GM18870 (cell line): ENCODE results near the gene ISOC2.
"Not testable (repeated sequence)": the region's sequence is repeated elsewhere in the genome, so short reads cannot be mapped to it uniquely, and the experiment has no call there.

Experiments
- ATAC-seq: cut with Tn5 transposase; IDR thresholded peaks from one replicate; pipeline ENCODE4 v1.9.1; 2021; ENCODE audit warnings: moderate library complexity; ENCODE audit not compliant: unreplicated experiment

ISOC2 gene

DNA sequence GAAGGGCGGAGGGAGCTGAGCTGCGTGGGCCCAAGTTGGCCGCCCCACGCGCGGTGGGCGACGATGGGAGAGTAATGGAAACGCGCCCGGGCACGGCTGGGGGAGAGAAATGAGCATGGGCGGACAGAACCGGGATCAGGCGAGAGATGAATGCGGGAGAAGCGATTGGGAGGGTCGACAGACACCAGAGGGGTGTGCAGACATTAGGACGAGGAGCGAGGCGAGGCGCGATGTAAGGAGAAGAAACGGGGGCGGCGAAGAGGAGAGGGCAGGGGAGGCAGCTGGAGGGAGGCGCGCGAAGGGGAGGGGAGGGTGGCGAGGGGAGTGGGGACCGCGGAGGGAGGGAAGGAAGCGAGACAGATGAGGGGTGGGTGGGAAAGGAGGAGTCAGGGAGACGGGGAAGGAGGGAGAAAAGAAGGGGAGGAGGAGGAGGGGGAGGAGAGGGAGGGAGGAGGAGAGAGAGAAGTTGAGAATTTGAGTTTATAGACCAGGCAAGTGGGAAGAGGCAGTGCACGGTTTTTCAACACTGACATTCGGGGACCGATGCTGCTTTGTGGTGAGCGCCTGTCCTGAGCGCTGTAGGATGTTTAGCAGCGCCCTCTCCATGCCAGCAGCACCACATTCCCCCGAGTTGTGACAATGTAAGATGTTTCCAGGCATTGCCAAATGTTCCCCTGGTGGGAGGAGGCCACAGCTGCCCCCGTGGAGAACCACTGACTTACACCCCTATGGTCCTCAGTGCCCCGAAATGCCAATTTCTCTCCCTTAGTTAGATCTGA is 18.2 kb downstream of the ISOC2 start, which contains the start of gene SHISA7:
TSS of gene SHISA7 (minus strand) at position 256 of the 779 bp plus-strand sequence. CDS start 437 bp downstream, outside the sequence.
- ATAC-seq: no peak

DNA sequence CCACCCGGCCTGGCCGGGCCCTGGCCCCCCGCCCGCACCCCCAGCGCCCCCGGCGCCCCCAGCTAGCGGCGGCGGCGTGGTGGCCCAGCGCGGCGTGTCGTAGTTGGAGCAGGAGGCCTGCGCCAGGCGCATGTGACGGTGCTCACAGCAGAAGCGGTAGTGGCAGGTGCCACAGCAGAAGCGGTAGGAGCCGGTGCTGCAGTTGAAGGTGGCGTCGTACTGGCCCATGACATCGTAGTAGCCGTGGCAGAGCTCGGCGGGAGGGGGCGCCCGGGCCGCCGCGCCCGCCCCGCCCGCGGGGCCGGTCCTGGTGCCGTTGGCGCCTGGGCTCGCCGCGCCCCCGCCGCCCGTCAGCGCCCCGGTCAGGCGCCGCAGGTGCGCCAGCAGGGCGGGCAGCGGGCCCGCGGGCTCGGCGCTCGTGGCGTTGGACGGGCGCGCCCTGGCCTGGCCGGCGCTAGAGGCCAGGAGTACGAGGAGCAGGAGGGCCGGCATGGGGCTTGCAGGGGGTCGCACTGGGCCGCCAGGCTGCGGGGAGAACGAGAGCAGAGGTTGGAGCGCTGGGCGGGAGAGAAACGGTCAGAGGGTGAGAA is 19.0 kb downstream of the ISOC2 start:
- ATAC-seq: no peak

DNA sequence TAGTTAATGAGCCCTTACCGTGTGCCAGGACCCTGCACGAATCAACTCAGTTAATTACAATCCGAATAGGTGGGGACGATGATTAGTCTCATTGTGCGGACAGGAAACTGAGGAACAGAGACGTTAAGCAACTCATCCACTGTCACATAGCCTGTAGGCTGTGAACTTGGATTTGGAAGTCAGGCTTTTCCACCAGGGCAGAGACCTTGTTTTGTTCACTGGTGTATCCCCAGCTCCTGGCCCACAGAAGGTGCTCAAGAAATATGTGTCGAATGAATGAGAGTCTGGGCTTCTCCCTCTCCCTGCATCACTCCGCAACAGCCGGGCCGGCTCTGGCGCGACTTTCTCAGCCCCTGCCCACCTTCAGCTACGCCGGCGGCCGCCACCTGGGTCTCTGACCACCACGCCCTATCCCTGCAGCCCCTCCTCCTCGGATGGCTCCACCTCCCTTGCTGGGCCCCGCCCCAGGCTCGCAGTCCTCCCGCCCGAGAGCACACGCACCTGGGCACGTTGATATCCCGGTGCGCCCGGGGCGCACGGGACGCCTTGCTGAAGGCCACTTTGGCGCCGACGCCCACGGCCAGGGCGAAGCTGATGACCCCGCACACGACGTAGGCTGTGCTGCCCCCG is 19.6 kb downstream of the ISOC2 start:
- no peak for ATAC-seq

DNA sequence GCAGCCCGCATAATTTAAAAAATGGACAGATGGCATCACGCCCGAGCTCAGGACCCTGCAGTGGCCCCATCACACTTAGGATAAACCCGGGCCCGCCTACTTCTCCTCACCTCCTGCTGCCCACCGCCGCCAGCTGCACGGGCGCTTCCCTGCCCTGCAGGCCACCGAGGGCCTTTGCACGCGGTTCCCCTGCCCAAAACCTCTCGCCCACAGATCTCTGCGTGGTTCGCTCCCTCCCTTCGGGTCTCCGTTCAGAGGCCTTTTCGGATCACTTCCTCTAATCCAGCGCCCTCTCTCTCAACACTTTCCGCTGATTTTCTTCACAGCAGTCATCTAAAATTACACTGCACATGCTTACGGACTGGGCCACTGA is 20.1 kb downstream of the ISOC2 start:
- ATAC-seq: no peak

DNA sequence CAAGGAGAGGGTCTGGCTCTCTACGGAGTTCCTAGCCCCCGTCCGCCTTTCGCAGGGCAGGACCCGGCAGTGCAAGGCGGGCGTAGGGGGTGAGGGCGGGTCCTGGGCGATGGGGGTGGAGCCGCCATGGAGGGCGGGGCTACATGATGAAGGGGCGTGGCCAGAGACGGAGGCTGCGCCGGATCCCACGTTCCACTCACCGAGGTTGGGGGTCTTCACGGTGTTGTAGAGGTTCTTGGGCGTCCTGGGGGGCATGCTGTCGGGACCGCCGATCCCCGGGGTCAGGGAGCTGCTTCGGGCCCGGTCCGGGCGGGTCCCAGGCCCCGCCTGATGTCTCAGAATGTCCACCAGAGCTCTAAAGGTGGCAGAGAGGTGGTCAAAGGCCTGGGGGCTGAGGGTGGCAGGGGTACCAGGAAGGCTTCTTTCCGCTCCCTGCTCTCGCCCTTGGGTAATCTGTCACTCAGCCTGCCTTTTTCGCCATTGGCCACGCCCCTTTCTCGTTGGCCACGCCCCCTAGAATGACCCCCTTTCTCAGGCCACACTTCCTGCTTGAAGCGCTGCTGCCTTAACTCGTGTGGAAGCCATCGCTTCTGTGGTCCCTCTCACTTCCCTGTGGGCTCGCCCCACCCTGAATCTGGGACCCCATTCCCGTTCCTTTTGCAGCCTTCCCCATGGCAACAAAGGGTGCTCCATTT is 20.9 kb downstream of the ISOC2 start:
- no peak for ATAC-seq

DNA sequence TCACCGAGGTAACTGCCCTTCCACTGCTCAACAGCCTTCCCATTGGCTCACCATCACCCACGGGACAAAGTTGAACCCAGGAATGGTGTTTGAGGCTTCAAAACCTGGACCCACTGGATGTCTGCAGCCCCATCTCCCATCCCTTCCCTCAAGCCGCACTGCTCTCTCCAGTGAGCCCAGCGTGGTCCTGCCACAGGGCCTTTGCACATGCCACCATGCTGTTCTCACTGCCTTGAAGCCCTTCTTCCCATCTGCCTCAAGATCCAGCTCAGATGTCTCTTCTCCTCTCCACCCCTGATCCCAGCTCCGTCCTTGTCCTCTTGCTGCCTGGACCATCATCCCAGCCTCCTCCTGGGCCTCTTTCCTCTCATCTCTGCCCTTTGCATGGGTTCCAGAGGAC is 22.4 kb downstream of the ISOC2 start:
- ATAC-seq: no peak

DNA sequence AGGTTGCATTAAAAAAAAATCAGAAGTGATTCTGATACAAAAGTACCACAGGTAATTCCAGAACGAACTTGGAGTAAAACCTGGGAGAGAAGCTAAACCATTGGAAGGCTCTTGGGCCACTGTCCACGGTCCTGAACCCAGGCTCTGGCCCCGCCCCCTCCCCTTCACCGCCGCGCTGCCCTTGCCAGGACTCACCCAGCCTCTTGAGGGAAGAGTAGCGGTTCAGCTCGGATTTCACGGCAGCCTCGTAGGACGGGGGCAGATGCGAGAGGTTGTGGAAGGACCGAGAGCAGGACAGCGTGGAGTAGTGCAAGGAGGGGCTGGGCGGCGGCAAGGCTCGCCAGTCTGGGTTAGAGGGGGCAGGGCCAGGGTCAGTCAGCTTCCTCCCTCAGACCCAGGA is 24.0 kb downstream of the ISOC2 start:
- ATAC-seq: no peak

DNA sequence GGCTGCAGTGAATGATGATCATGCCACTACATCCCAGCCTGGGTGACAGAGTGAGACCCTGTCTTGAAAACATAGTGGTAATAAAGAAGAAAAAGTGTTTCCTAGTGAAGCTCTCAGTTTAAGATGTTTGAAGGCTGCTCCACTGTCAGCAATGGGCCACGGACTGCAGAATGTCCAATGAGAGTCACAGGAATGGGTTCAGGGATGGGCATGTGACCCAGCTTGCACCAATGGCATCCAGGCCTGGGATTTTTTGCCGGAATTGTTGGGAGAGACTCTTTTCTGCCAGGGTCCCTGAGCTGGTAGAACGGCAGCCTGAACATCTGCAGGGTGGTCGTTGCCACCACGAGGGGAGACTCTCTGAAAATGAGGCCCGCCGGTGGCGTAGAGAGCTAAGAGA is 24.6 kb downstream of the ISOC2 start:
- ATAC-seq: no peak

DNA sequence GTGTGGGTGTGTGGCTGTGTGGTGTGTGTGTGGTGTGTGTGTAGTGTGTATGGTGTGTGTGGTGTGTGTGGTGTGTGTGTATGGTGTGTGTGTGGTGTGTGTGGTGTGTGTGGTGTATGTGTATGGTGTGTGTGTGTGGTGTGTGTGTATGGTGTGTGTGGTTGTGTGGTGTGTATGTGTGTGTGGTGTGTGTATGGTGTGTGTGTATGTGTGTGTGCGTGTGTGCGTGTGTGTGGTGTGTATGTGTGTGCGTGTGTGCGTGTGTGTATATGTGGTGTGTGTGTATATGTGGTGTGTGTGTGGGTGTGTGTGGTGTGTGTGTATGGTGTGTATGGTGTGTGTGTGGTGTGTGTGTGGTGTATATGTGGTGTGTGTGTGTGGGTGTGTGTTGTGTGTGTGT is 26.4 kb downstream of the ISOC2 start:
- ATAC-seq: no peak

DNA sequence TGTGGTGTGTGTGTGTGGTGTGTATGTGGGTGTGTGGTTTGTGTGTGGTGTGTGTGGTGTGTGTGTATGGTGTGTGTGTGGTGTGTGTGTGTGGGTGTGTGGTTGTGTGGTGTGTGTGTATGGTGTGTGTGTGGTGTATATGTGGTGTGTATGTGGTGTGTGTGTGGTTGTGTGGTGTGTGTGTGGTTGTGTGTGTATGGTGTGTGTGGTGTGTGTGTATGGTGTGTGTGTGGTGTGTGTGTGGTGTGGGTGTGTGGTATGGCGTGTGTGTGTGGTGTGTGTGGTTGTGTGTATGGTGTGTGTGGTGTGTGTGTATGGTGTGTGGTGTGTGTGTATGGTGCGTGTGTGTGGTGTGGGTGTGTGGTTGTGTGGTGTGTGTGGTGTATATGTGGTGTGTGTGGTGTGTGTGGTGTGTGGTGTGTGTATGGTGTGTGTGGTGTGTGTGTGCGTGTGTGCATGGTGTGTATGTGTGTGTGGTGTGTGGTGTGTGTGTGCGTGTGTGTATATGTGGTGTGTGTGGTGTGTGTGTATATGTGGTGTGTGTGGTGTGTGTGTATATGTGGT is 27.0 kb downstream of the ISOC2 start:
- ATAC-seq: no peak

DNA sequence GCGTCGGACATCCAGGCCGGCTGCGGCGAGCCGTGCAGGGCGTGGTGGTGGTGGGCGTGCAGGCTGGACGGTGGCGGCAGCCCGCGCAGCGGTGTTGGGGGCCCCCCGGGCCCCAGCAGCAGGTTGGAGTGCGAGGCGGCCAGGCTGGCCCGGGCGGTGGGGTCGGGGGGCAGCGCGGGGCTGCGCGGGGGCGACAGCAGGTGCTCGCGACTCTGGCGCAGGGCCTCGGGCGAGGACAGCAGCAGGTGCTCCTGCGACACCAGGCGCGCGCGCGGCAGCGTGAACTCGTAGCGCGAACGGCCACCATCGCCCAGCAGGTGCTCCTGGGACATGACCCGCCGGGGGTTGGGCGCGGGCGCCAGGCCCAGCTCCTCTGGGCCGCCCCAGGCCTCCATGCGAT is 28.1 kb downstream of the ISOC2 start:
- ATAC-seq: no peak

DNA sequence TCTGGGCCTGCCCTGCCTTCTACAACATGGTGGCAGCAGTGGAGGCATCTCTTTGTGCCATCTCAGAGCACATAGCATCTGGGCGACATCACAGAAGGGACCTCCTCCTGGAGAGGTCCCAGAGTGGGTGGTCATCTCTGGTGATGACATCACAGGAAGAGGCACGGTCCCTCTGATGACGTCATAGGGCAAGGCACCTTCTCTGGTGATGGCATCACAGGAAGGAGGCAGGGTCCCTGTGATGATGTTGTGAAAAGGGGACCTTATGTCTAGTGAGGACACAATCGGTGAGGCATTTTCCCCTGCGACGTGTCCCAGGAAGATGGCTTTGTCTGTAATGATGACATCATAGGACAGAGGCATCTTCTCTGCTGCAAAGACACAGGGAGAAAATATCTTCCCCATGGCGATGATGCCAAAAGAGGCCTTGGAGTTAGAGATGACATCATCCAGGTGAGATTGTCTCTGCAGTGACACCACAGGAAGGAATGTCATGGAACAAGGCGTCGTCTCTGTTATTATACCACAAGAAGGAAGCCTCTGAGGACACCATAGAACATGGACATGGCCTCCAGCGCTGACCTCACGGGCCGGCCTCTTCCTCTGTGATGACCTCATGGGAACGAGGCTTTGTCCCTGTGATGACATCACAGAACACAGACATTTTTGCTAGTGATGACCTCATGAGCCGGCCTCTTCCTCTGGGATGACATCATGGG is 29.0 kb downstream of the ISOC2 start:
- ATAC-seq: no peak

DNA sequence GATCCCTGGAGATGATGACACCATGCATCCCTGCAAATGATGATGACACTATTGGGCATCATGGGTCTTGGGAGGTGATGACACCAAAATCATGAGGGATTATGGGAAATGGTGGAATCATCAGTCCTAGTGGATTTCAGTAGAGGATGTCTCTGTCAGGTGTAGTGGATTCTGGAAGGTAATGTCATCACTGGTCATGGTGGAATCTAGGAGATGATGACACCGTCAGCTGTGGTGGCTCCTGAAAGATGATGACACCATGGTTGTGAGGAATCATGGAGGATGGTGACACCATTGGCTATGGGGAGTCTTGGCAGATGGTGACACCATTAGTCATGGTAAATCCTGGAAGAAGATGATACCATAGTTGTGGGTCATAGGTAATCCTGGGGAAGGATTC is 30.3 kb downstream of the ISOC2 start:
- ATAC-seq: no peak

DNA sequence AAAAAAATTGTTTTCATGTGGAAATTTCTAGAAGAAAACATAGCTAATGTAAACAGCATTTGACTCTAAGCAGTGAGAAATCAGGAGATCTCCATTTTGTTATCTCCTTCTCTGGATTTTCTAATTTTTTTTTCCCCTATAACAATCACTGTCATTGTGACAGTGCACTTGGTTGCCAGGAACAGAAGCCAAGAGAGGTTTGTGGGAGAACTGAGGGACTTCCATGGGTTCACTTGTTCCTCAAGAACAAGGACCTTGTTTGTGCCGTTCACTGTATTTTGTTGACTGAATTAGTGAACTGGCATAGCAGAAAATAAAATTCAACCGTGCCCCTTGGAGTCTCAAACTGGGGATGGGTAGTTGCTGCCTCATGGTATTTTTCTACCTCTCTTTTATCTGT is 35.4 kb downstream of the ISOC2 start:
- no peak for ATAC-seq

DNA sequence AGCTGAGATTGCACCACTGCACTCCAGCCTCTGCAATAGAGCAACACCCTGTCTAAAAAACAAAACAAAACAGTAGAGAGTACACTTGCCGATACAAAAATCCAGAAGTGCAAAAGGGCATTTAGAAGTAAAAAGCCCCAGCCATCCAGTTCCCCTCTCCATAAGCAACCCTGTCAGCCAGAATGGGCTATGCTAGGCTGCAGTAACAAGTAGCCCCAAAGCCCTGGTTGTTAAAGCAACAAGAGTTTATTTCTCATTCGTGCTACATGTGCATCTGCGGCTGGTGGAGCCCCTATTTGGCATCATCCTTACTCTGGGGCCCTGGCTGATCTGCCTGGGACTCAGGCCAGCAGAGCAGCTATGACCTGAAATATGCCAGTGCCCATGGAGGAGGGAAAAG is 36.9 kb downstream of the ISOC2 start:
- no peak for ATAC-seq

DNA sequence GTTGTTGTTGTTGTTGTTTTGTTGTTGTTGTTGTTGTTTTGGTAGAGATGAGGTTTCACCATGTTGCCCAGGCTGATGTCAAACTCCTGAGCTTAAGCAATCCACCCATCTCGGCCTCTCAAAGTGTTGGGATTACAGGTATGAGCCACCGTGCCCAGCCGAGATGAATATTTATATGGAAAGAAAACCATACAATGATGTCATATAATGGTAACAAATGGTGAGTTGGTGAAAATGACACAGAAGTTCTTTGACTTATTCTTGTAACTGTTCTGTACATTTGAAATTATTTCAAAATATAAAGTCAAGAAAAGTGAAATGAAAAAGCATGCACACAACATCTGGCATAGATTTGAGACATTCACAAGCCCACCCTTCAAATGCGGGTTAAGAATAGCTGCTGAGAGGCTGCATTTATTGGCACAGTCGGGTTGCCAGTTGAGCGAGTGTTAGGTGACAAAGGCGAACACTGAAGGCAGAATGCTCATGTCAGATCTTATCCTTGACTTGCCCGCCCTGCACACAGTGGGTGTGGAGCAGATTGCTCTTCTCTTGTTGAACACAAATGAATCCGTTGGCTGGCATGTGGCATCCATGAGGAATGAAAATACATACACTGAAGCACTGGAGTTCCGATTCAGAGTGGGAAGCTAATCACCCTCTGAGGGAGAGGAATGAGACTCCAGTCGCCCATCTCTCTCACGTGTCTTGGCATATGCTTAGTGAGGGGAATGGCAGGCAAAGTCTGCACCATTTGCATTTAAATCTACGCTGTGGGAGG is 38.0 kb downstream of the ISOC2 start:
- no peak for ATAC-seq

DNA sequence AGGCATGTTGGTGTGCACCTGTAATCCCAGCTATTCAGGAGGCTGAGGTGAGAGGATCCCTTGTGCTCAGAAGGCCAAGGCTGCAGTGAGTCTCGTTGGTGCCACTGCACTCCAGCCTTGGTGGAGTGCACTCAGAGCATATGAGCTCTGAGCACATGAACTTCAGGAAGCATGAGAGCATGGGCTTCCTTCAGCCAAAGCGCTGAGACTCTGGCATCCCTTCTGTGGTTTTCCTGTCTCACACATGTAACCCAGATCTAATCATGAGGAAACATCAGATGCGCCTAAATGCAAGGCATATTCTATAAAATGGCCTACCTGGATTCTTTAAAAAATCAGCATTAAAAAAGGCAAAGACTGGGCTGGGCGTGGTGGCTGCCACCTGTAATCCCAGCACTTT is 40.2 kb downstream of the ISOC2 start:
- ATAC-seq: not testable (repeated sequence)

DNA sequence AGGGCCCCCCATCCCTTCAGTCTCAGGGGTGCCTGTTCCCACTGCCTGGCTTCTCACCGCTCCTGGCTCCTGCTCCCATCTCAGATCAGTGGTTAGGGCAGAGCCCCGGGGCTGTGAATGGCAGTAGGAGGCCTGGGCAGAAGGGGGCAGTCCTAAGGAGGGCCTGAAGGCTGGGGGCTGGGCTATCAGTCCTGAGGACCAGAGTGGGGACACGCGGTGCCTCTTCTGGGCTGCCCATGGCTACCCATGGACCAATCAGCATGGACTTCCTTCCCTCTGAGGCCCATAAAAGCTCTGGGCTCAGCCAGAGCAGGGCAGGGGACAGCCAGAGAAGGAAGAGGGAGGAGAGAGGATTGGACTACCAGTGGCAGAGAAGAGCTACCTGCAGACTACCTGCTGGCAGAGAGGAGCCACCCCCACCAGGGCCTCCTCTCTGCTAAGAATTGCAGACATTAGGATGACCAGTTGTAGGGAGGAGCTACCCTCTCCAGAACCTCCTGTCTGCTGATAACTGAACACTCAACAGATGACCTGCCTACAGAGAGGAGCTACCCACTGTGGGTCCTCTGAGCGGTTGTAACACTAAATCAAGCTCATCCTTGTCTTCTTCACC is 41.7 kb downstream of the ISOC2 start:
- ATAC-seq: no peak

DNA sequence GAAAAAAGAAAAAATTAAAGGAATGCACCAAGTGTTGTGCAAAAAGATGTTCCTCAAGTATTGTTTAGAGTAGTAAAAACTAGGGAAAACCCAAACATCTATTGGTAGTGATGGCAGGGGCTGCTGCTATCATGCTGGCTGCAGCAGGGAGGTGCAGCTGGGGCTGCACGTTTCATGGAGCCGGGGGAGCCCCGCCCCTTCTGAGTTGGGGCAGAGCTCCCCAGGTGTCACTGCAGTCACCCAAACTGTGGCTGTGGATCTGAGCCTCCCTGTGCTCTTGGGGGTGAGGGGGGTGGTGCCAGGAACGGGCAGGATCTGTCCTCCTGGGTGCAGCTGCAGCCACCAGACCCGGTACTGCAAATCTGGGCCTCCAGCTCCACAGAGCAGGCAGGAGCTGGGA is 42.3 kb downstream of the ISOC2 start:
- no peak for ATAC-seq

DNA sequence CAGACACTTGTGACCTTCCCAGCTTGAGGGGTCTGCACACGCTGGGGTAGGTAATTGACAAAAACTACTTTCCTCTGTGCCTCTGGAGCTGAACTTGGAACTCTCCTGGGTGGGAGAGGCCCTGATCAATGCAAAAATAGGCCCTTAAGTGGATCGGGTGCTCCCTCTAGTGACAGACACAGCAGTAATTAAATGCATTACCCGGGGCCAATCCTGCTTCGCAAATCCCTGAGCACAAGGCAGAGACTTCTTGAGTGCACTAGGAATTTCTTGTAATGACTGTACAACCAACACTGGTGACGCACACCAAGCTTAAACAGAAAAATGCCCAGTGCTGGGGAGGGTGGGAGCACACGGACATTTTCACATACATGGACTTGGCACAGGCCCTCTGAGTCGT is 43.3 kb downstream of the ISOC2 start:
- no peak for ATAC-seq
